ENCODE data around the gene SGK1.

DNA sequence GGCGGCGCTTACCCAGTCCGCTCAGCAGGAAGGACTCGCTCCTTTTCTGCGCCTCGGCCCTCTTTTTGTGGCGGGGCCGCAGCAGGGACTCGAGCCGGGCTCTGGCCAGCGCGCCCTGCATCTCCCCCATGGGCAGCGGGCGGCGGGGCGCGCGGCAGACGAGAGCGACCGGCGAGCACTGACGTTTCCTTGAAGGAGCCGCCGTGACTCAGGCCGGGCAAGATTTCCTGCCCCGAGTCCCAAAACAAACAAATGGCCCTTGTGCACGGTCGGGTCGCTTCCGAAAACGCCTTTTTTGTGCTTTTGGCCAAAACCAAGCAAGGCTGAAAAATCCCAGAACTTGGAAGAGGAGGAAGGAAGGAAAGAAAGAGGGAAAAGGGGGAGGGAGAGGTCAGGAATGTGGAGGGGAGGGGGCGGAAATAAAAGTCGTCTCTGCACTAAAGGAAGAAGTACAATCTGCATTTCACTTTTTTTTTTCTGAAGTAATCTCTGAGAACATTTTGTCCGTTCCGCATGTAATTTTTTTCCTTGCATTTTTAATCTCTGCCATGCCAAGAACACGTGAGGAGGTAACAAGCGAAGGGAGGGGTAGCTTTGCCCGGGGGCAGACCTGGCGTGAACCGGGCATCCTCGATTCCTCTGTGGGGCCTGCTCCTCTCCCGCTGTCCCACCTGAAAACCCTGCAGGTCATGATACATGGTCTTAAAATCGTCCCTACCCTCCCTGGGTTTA is 142.2 kb downstream of the SGK1 start:
- peak in 1 of 4 donors; percentile 31 for TF ChIP-seq POLR2A (IDR thresholded peaks at IDR 0.05)
- peak in 3 of 4 donors; percentile 49 to 71 (median 68) for TF ChIP-seq EP300 (IDR thresholded peaks at IDR 0.05)
- TF ChIP-seq, protein P1, sequence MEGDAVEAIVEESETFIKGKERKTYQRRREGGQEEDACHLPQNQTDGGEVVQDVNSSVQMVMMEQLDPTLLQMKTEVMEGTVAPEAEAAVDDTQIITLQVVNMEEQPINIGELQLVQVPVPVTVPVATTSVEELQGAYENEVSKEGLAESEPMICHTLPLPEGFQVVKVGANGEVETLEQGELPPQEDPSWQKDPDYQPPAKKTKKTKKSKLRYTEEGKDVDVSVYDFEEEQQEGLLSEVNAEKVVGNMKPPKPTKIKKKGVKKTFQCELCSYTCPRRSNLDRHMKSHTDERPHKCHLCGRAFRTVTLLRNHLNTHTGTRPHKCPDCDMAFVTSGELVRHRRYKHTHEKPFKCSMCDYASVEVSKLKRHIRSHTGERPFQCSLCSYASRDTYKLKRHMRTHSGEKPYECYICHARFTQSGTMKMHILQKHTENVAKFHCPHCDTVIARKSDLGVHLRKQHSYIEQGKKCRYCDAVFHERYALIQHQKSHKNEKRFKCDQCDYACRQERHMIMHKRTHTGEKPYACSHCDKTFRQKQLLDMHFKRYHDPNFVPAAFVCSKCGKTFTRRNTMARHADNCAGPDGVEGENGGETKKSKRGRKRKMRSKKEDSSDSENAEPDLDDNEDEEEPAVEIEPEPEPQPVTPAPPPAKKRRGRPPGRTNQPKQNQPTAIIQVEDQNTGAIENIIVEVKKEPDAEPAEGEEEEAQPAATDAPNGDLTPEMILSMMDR (IDR thresholded peaks at IDR 0.05): peak in 2 of 6 experiments; percentile 1 to 4
- TF ChIP-seq POLR2AphosphoS5 (IDR thresholded peaks at IDR 0.05): peak in 1 of 2 donors; percentile 60
